HT1080 (cell line): ENCODE data around the gene TUFM. TPM values are rescaled to one million over a fixed set of nuclear protein-coding genes. Genes with fewer than 3 reads are reported as not detected.

ENCODE experiments used
- DNase-seq: peaks from one replicate; pipeline ENCODE4 v3.0.0-alpha.2; 2015; ENCODE audit warnings: low read depth
- small RNA-seq: library from RNA; depleted of rRNA; stranded (forward); fragments of <200 nt; gene quantifications from one replicate; pipeline ENCODE3, GENCODE V24; 2014
- total RNA-seq: library from RNA; depleted of rRNA; stranded (reverse); fragments of >200 nt; shearing (Covaris generic); gene quantifications from 2 replicates; pipeline ENCODE4 v1.2.3, GENCODE V29; 2014; rRNA removed

TUFM gene
- total RNA-seq, 1 experiment from 2014 or later, result 404 TPM

DNA sequence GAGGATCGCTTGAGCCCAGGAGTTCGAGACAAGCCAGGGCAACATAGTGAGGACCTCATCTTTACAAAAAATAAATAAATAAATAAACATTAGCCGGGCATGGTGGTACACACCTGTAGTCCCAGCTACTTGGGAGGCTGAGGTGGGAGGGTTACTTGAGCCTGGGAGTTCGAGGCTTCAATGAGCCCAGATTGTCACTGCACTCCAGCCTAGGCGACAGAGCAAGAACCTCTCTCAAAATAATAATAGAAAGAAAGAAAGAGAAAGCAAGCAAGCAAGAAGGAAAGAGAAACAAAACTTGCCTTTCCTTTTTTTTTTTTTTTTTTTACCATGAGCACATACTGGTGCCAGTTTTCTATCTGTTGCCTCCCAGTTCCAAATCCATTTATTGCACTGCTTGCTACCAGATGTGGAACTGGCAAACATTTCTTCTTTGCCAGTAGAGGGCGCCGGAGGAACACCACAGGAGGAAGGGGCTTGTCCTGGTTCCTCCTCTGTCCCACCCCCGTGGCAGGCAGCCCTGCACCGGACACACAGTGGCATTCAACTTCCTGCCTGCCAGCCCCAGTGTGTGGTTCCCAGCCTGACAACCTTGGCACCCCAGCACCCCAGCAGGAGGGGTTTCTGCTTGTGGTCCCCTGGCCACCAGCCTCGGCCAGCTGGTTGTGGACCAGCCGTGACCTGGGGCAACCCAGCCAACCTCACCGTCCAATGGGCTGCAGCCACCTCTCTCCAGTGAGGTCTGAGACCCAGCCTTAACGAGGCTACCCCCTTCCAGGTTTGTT lies 43.7 kb downstream of the TUFM start:
- peak; percentile 62 for DNase-seq

Small RNA genes lying within 50 kb of the gene (small RNA-seq; reads per million reads assigned to genes)
- not detected for gene RF00416

Other genes starting within 250 kb of the TUFM start
- 1.0 TPM in 1 of 2 replicates, not detected in the other for gene SULT1A2, start 249.3 kb downstream of the TUFM start, total RNA-seq
- 1.1 and 1.7 TPM in 2 replicates for gene SULT1A1, start 236.3 kb downstream of the TUFM start, total RNA-seq
- 0.23 TPM in 1 of 2 replicates, not detected in the other for gene NPIPB8, start 208.3 kb downstream of the TUFM start, total RNA-seq
- 456 and 760 TPM in 2 replicates for gene EIF3C, start 134.9 kb downstream of the TUFM start, total RNA-seq
- gene NPIPB9, start 94.6 kb downstream of the TUFM start, total RNA-seq, result 0.33 and 0.40 TPM in 2 replicates
- 36.5 and 57.7 TPM in 2 replicates for gene ATXN2L, start 23.3 kb downstream of the TUFM start, total RNA-seq
- gene SH2B1, start 17.5 kb upstream of the TUFM start, total RNA-seq, result 28.5 and 38.5 TPM in 2 replicates
- 0.27 TPM in 1 of 2 replicates, not detected in the other for gene ATP2A1, start 32.1 kb upstream of the TUFM start, total RNA-seq
- 24.7 and 28.0 TPM in 2 replicates for gene RABEP2, start 78.9 kb upstream of the TUFM start, total RNA-seq
- gene CD19, start 85.6 kb upstream of the TUFM start, total RNA-seq, result not detected in 2 replicates
- 30.4 and 33.2 TPM in 2 replicates for gene NFATC2IP, start 104.6 kb upstream of the TUFM start, total RNA-seq
- 36.5 and 45.6 TPM in 2 replicates for gene SPNS1, start 128.4 kb upstream of the TUFM start, total RNA-seq
- 32.7 and 44.1 TPM in 2 replicates for gene LAT, start 138.7 kb upstream of the TUFM start, total RNA-seq